Type B pancreatic cell (in vitro differentiated cells): ENCODE data around the gene CHST13. TPM values are rescaled to one million over a fixed set of nuclear protein-coding genes. Genes with fewer than 3 reads are reported as not detected.

Source experiments
- DNase-seq: peaks from one replicate; pipeline ENCODE4 v3.0.0; 2021; ENCODE audit warnings: mixed read lengths; ENCODE audit not compliant: unreplicated experiment; ENCODE audit errors: extremely low spot score
- H3K27ac Mint-ChIP-seq: 2 replicates; pipeline ENCODE4 v1.8.0; 2021; ENCODE audit warnings: mild to moderate bottlenecking, mixed read lengths
- H3K27me3 Mint-ChIP-seq: 2 replicates; pipeline ENCODE4 v1.8.0; 2021; ENCODE audit warnings: mixed read lengths
- H3K36me3 Mint-ChIP-seq: 2 replicates; pipeline ENCODE4 v1.8.0; 2021; ENCODE audit warnings: mixed read lengths
- H3K4me1 Mint-ChIP-seq: one replicate; pipeline ENCODE4 v1.8.0; 2021; ENCODE audit warnings: mixed read lengths; ENCODE audit not compliant: unreplicated experiment
- H3K4me3 Mint-ChIP-seq: 2 replicates; pipeline ENCODE4 v1.8.0; 2021; ENCODE audit warnings: mild to moderate bottlenecking, mixed read lengths
- H3K9me3 Mint-ChIP-seq: 2 replicates; pipeline ENCODE4 v1.8.0; 2021; ENCODE audit warnings: mixed read lengths
- total RNA-seq: library from RNA; stranded (reverse); gene quantifications from 2 replicates; pipeline ENCODE4 v1.2.1, GENCODE V29; 2021; ENCODE audit warnings: low replicate concordance
- TF ChIP-seq, protein P1 (sequence below): fragments of 200-600 bp; sonication (generic); conservative IDR thresholded peaks from 2 replicates; pipeline ENCODE4 v1.5.0; 2021; ENCODE audit warnings: antibody characterized with exemption, mild to moderate bottlenecking

CHST13 gene
- total RNA-seq, 1 donor from 2014 or later = 0.31 TPM

DNA sequence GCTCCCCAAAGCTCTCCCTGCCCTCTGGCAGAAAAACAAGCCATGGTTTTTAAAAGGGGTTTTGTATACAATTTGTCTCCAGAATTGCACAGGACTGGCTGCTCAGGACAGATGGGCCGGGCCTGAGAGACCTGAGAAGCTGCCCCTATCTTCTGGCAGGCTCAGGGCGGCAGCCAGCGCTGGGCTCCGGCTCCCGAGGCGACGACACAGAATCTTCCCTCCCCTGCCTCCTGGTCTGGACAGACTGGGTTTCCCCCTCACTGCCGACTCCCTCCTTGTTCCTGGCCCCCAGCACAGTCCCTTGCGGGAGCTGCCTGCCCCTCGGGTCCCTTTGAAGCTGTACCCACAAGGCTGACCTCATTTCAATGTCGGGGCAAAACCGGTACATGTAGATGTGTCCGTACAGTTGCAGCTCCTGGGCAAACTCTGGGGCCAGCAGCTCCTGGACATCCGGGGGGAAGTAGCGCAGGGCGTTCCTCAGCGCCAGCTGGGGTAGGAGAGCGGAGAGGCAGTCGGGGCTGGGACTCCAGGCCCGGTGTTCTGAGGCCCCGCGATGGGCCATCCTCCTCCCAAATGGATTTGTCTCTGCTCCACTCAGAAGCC is 13.5 kb upstream of the CHST13 start:
- DNase-seq = no peak
- no peak overlapping the region for H3K4me3 Mint-ChIP-seq
- TF ChIP-seq, protein P1, sequence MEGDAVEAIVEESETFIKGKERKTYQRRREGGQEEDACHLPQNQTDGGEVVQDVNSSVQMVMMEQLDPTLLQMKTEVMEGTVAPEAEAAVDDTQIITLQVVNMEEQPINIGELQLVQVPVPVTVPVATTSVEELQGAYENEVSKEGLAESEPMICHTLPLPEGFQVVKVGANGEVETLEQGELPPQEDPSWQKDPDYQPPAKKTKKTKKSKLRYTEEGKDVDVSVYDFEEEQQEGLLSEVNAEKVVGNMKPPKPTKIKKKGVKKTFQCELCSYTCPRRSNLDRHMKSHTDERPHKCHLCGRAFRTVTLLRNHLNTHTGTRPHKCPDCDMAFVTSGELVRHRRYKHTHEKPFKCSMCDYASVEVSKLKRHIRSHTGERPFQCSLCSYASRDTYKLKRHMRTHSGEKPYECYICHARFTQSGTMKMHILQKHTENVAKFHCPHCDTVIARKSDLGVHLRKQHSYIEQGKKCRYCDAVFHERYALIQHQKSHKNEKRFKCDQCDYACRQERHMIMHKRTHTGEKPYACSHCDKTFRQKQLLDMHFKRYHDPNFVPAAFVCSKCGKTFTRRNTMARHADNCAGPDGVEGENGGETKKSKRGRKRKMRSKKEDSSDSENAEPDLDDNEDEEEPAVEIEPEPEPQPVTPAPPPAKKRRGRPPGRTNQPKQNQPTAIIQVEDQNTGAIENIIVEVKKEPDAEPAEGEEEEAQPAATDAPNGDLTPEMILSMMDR = no peak
- peaks cover 9% of the 10 kb centered on the region for H3K27me3 Mint-ChIP-seq
- H3K4me1 Mint-ChIP-seq = no peaks in the 10 kb centered on the region
- H3K36me3 Mint-ChIP-seq = no peaks in the 10 kb centered on the region
- no peak overlapping the region for H3K27ac Mint-ChIP-seq
- no peaks in the 10 kb centered on the region for H3K9me3 Mint-ChIP-seq

DNA sequence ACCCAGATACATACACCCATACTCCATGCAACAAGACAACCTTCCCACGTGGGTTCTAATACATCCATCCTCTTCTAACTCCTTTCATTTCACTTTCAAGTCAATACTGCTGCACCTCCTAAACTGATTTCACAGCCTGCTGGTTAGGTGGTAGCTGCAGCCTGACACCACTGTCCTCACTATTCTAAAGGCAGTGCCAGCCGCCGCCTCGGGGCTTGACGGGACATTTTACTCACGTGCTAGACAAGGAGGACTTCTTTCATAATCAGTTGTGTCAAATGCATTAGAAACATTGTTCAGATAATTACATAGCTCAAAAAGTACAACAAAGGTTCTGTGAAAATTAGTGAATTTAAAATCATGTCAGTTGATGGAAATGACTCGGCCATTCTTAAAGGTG is 12.7 kb upstream of the CHST13 start:
- Mint-ChIP-seq H3K4me3 (no peak overlapping the region), H3K9me3 (no peaks in the 10 kb centered on the region), H3K27me3 (peaks cover 6% of the 10 kb centered on the region), H3K36me3 (no peaks in the 10 kb centered on the region), H3K4me1 (no peaks in the 10 kb centered on the region), H3K27ac (no peak overlapping the region)
- TF ChIP-seq, protein P1 = no peak
- no peak for DNase-seq

DNA sequence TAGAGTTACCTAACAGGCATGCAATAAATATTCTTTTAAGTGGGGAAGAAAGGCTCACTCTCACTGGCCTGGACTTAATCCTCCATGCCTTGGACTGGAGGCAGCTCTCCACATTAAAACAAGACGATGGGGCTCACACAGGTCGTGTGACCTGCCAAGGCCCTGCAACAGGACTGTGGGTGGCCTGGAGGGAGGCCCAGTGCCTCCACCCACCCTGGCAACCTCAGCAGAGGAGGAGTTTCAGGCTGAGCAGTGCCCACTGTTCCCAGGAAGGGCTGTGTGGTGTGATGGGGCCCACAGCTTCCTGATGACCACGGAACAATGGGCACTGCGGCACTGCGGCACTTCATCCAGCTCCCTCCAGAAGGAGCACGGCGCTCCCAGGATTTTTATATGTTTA is 11.9 kb upstream of the CHST13 start:
- Mint-ChIP-seq H3K4me3 (no peak overlapping the region), H3K36me3 (no peaks in the 10 kb centered on the region), H3K4me1 (no peaks in the 10 kb centered on the region), H3K9me3 (no peaks in the 10 kb centered on the region), H3K27me3 (peaks cover 6% of the 10 kb centered on the region), H3K27ac (no peak overlapping the region)
- TF ChIP-seq, protein P1 = no peak
- no peak for DNase-seq

GRCh38 chr3:126512916-126513650 is 10.9 kb upstream of the CHST13 start:
- peaks cover 6% of the 10 kb centered on the region for H3K27me3 Mint-ChIP-seq

GRCh38 chr3:126514161-126514560 is 9.8 kb upstream of the CHST13 start:
- no peak for DNase-seq
- peaks cover 6% of the 10 kb centered on the region for H3K27me3 Mint-ChIP-seq
- H3K36me3 Mint-ChIP-seq = no peaks in the 10 kb centered on the region
- no peak overlapping the region for H3K27ac Mint-ChIP-seq
- no peak overlapping the region for H3K4me3 Mint-ChIP-seq
- H3K9me3 Mint-ChIP-seq = no peaks in the 10 kb centered on the region
- TF ChIP-seq, protein P1 = no peak
- H3K4me1 Mint-ChIP-seq = no peaks in the 10 kb centered on the region

More at GRCh38 chr3:126512916-126513650, 10.9 kb upstream of the CHST13 start:
- Mint-ChIP-seq H3K36me3 (no peaks in the 10 kb centered on the region), H3K4me1 (no peaks in the 10 kb centered on the region), H3K4me3 (no peak overlapping the region), H3K27ac (no peak overlapping the region), H3K9me3 (no peaks in the 10 kb centered on the region)
- TF ChIP-seq, protein P1 = no peak
- DNase-seq = no peak
